Stimulated activated CD4-positive, alpha-beta T cell treated with anti-CD3 and anti-CD28 coated beads, Interleukin-2, amount 100 ng/mL, for 4 hours (primary cell): ENCODE data around the gene ASAP3.

ENCODE experiments used
- DNase-seq: peaks from one replicate; pipeline ENCODE4 v3.0.0-alpha.2; 2020; ENCODE audit warnings: low read depth

Gene ASAP3

GRCh38 chr1:23448846-23449245 is 35.1 kb downstream of the ASAP3 start:
- no peak for DNase-seq

DNA sequence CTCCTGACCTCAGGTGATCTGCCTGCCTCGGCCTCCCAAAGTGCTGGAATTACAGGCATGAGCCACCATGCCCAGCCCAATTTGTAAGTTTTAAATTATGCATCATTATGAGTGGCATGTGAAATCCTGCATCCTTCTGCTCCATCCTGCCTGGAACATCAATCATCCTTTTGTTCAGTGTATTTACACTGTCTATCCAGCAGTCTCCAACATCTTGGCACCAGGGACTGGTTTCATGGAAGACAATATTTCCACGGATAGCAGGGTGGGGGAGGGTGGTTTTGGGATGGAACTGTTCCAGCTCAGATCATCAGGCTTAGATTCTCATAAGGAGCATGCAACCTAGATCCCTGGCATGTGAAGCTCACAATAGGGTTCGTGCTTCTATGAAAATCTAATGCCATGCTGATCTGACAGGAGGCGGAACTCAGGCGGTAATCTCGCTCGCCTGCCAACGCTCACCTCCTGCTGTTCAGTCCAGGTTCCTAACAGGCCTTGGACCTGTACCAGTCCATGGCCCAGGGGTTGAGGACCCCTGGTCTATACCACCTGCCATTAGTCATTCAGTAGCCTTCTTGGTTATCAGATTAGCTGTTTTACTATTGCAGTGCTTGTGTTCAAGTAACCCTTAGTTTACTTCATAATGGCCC is 37.2 kb downstream of the ASAP3 start:
- no peak for DNase-seq

GRCh38 chr1:23444596-23445390 is 39.2 kb downstream of the ASAP3 start:
- DNase-seq, result no peak

GRCh38 chr1:23444104-23444533 is 39.9 kb downstream of the ASAP3 start:
- DNase-seq, result no peak

DNA sequence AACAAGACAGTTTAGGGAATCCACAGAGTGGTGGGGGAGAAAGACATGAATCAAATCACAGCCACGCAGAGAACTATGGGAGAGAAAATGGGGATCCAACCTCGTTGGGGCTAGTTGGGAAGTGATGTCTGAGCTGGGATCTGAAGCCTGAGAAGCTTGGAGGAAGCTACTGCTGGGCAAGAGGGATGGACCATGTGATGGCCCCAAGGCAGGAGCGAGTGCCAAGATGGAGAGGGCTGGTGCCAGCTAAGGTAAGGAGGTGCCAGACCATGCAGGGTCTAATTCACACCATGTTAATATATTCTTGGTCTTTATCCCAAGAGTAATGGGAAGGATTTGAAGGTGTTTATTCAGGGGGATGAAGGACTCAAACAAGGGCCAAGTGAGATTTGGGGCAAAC is 41.2 kb downstream of the ASAP3 start:
- no peak for DNase-seq

- no peak for DNase-seq
These were observed 42.4 kb downstream of the ASAP3 start for GRCh38 chr1:23441446-23442148.

DNA sequence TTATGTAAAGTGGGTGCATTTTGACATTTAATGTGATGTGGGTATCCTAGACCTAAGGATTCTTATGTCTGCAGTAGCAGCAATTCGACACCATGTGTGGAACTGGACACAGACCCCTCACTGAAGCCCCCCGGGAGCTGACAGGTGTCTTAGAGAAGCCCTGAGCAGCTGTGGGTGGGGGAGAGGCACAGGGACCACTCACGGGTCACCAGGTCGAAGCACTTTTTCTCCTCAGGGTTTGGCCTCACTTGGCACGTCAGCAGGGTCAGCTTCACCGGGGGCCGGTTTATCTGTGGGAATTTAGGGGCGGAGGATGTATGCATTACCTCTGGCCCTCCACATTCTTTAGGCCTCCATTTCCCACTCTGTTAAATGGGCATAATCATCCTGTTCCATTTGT is 45.4 kb downstream of the ASAP3 start:
- no peak for DNase-seq

DNA sequence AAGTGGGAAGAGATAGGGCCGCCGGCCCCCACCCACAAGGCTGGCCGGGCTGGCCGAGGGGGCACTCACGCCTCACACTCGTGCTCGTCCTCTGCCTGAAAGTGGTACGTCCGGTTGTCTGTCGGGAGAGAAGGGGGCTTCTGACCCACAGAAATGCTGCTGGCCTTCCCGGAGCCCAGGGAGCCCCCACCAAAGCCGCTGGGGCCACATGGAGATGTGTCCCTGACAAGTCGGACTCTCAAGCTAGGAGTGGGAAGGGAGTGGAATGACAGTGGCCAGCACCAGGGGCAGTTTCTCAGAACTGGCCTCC is 46.7 kb downstream of the ASAP3 start:
- DNase-seq, result no peak

- DNase-seq, result no peak
These were observed 47.2 kb downstream of the ASAP3 start for GRCh38 chr1:23436520-23437354.

GRCh38 chr1:23434260-23434775 is 49.7 kb downstream of the ASAP3 start:
- no peak for DNase-seq

DNA sequence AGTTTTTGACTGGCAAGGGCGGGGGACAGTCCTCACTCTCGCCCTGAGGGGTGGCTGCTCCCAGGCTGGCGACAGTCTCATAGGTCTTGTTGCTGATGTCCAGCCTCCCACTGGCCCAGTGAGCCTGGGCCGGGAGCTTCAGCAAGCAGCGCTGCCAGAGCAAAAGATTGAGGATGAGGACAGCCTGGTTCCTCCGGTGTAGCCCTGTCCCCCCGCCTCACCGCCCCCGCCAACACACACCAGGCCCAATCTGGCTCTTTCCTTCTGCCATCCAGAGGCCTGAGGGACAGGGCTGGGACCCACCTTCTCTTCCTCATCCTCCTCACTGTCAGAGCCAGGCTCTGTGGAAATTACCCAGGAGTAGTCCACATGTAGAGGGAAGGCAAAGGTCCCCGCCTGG is 50.9 kb downstream of the ASAP3 start:
- DNase-seq, result no peak

GRCh38 chr1:23431431-23431830 is 52.5 kb downstream of the ASAP3 start:
- DNase-seq, result no peak

DNA sequence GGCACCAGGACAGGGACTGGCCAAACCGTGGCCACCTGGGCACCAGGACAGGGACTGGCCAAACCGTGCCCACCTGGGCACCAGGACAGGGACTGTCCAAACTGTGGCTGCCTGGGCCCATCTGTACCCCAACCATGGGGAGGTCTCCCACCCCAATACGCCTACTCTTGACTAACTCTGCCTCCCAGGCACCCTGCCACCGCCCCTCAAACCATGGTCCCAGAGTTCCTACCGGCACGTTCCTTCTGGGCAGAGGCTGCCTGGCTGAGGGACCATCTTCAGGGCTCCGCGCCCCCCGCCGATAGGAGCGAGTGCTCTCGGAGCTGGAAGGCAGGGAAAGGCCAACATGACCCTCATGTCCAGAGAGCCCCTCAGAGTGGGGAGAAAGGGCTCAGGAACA is 53.2 kb downstream of the ASAP3 start:
- no peak for DNase-seq

GRCh38 chr1:23428136-23428905 is 55.7 kb downstream of the ASAP3 start:
- DNase-seq, result no peak

DNA sequence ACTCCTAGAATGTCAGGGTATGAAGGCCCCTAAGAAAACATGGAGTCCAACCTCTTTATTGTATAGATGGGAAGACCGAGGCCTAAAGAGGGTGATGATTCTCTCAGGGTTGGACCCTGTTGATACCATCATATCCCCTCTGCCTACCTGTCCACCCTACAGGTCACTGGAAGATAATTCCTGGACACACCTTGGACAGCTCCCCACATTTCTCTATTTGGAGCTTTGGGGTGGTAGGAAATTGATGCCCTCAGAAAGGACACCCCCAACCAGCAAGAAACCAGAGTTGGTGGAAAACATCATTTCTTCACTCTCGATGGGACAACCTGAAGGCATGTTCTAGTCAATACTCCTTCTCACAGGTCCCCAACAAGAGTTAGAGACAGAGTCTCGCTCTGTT is 56.4 kb downstream of the ASAP3 start:
- DNase-seq, result no peak

GRCh38 chr1:23426828-23427227 is 57.2 kb downstream of the ASAP3 start:
- no peak for DNase-seq

GRCh38 chr1:23425193-23425494 is 58.8 kb downstream of the ASAP3 start:
- DNase-seq, result no peak

- no peak for DNase-seq
These were observed 59.4 kb downstream of the ASAP3 start, which contains the start of gene TCEA3 for GRCh38 chr1:23424293-23425192. Gene TCEA3 (minus strand): TSS chr1:23424748. CDS start chr1:23424633, 115 bp downstream.

- DNase-seq, result no peak
These were observed 60.3 kb downstream of the ASAP3 start for GRCh38 chr1:23423415-23424292.
